ENCODE data around the gene MASP1. TPM values are rescaled to one million over a fixed set of nuclear protein-coding genes. Genes with fewer than 3 reads are reported as not detected.

MASP1 gene
- total and polyA plus RNA-seq, 2 experiments from 2014 or later = 1.6 to 3.0 TPM

DNA sequence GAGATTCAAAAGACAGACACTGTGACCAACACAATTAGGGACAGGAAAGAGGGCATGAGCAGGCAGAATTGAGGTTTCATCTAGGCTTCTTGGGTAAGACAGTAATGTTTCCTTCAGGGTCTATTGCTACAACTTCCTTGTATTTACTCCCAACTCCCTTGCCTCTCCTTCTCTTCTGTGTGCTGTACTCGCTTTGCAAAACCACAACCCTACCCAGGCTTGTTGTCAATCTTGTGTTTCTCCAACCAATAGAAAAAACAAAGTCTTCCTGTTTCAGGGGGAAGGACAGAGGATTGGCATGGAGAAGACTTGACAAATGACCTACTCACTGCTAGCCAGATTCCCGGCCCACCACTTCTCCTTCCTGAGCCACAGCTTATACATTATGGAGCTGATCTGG, 36.3 kb upstream of the MASP1 start:
- peaks cover 7% of the 10 kb centered on the region for H3K4me1 Mint-ChIP-seq
- Histone ChIP-seq H3K27me3 (ENCODE audit: insufficient read depth) (no peaks in the 10 kb centered on the region), H3F3A (replicated peaks; ENCODE audit: low read depth) (no peaks in the 10 kb centered on the region), H4K20me1 (replicated peaks; ENCODE audit: insufficient read depth) (no peaks in the 10 kb centered on the region), H3K4me2 (no peak overlapping the region), H3K9me2 (ENCODE audit: insufficient read depth) (peaks cover 22% of the 10 kb centered on the region), H3K36me3 (ENCODE audit: insufficient read depth) (no peaks in the 10 kb centered on the region), H3K79me2 (replicated peaks; ENCODE audit: insufficient read depth) (no peaks in the 10 kb centered on the region), H3K4me3 (no peak overlapping the region), H2AFZ (peak overlapping the region; percentile 78; the same call in 1 of the 2 replicates), H3K27ac (ENCODE audit: low read depth) (no peak overlapping the region), H3K4me1 (ENCODE audit: insufficient read depth) (peaks cover 5% of the 10 kb centered on the region)
- TF ChIP-seq ZNF114 (CRISPR knock-in tag; IDR thresholded peaks at IDR 0.05) (no peak), CREB1 (CRISPR knock-in tag; IDR thresholded peaks at IDR 0.05; ENCODE audit: low read depth) (no peak), POLR2AphosphoS5 (IDR thresholded peaks at IDR 0.05; ENCODE audit: low read depth) (no peak), NANOG (IDR thresholded peaks at IDR 0.05; ENCODE audit: borderline replicate concordance) (no peak), STAT1 (IDR thresholded peaks at IDR 0.05; ENCODE audit: unreplicated experiment) (no peak), EZH2 (IDR thresholded peaks at IDR 0.05; ENCODE audit: low read depth, unreplicated experiment) (no peak), ZNF331 (CRISPR knock-in tag; IDR thresholded peaks at IDR 0.05; ENCODE audit: low read depth) (no peak), JUNB (IDR thresholded peaks at IDR 0.05; ENCODE audit: unreplicated experiment) (no peak), EZH2phosphoT487 (IDR thresholded peaks at IDR 0.05; ENCODE audit: unreplicated experiment) (no peak)
- TF ChIP-seq, protein P1, sequence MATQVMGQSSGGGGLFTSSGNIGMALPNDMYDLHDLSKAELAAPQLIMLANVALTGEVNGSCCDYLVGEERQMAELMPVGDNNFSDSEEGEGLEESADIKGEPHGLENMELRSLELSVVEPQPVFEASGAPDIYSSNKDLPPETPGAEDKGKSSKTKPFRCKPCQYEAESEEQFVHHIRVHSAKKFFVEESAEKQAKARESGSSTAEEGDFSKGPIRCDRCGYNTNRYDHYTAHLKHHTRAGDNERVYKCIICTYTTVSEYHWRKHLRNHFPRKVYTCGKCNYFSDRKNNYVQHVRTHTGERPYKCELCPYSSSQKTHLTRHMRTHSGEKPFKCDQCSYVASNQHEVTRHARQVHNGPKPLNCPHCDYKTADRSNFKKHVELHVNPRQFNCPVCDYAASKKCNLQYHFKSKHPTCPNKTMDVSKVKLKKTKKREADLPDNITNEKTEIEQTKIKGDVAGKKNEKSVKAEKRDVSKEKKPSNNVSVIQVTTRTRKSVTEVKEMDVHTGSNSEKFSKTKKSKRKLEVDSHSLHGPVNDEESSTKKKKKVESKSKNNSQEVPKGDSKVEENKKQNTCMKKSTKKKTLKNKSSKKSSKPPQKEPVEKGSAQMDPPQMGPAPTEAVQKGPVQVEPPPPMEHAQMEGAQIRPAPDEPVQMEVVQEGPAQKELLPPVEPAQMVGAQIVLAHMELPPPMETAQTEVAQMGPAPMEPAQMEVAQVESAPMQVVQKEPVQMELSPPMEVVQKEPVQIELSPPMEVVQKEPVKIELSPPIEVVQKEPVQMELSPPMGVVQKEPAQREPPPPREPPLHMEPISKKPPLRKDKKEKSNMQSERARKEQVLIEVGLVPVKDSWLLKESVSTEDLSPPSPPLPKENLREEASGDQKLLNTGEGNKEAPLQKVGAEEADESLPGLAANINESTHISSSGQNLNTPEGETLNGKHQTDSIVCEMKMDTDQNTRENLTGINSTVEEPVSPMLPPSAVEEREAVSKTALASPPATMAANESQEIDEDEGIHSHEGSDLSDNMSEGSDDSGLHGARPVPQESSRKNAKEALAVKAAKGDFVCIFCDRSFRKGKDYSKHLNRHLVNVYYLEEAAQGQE (IDR thresholded peaks at IDR 0.05; ENCODE audit: unreplicated experiment) = no peak
- TF ChIP-seq, protein P2, sequence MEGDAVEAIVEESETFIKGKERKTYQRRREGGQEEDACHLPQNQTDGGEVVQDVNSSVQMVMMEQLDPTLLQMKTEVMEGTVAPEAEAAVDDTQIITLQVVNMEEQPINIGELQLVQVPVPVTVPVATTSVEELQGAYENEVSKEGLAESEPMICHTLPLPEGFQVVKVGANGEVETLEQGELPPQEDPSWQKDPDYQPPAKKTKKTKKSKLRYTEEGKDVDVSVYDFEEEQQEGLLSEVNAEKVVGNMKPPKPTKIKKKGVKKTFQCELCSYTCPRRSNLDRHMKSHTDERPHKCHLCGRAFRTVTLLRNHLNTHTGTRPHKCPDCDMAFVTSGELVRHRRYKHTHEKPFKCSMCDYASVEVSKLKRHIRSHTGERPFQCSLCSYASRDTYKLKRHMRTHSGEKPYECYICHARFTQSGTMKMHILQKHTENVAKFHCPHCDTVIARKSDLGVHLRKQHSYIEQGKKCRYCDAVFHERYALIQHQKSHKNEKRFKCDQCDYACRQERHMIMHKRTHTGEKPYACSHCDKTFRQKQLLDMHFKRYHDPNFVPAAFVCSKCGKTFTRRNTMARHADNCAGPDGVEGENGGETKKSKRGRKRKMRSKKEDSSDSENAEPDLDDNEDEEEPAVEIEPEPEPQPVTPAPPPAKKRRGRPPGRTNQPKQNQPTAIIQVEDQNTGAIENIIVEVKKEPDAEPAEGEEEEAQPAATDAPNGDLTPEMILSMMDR (conservative IDR thresholded peaks at IDR 0.05; ENCODE audit: low read depth in 2 of 2) = no peak
- TF ChIP-seq, protein P3, sequence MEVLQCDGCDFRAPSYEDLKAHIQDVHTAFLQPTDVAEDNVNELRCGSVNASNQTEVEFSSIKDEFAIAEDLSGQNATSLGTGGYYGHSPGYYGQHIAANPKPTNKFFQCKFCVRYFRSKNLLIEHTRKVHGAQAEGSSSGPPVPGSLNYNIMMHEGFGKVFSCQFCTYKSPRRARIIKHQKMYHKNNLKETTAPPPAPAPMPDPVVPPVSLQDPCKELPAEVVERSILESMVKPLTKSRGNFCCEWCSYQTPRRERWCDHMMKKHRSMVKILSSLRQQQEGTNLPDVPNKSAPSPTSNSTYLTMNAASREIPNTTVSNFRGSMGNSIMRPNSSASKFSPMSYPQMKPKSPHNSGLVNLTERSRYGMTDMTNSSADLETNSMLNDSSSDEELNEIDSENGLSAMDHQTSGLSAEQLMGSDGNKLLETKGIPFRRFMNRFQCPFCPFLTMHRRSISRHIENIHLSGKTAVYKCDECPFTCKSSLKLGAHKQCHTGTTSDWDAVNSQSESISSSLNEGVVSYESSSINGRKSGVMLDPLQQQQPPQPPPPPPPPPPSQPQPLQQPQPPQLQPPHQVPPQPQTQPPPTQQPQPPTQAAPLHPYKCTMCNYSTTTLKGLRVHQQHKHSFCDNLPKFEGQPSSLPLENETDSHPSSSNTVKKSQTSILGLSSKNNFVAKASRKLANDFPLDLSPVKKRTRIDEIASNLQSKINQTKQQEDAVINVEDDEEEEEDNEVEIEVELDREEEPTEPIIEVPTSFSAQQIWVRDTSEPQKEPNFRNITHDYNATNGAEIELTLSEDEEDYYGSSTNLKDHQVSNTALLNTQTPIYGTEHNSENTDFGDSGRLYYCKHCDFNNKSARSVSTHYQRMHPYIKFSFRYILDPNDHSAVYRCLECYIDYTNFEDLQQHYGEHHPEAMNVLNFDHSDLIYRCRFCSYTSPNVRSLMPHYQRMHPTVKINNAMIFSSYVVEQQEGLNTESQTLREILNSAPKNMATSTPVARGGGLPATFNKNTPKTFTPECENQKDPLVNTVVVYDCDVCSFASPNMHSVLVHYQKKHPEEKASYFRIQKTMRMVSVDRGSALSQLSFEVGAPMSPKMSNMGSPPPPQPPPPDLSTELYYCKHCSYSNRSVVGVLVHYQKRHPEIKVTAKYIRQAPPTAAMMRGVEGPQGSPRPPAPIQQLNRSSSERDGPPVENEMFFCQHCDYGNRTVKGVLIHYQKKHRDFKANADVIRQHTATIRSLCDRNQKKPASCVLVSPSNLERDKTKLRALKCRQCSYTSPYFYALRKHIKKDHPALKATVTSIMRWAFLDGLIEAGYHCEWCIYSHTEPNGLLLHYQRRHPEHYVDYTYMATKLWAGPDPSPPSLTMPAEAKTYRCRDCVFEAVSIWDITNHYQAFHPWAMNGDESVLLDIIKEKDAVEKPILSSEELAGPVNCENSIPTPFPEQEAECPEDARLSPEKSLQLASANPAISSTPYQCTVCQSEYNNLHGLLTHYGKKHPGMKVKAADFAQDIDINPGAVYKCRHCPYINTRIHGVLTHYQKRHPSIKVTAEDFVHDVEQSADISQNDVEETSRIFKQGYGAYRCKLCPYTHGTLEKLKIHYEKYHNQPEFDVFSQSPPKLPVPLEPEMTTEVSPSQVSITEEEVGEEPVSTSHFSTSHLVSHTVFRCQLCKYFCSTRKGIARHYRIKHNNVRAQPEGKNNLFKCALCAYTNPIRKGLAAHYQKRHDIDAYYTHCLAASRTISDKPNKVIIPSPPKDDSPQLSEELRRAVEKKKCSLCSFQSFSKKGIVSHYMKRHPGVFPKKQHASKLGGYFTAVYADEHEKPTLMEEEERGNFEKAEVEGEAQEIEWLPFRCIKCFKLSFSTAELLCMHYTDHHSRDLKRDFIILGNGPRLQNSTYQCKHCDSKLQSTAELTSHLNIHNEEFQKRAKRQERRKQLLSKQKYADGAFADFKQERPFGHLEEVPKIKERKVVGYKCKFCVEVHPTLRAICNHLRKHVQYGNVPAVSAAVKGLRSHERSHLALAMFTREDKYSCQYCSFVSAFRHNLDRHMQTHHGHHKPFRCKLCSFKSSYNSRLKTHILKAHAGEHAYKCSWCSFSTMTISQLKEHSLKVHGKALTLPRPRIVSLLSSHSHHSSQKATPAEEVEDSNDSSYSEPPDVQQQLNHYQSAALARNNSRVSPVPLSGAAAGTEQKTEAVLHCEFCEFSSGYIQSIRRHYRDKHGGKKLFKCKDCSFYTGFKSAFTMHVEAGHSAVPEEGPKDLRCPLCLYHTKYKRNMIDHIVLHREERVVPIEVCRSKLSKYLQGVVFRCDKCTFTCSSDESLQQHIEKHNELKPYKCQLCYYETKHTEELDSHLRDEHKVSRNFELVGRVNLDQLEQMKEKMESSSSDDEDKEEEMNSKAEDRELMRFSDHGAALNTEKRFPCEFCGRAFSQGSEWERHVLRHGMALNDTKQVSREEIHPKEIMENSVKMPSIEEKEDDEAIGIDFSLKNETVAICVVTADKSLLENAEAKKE (CRISPR knock-in tag; IDR thresholded peaks at IDR 0.05) = no peak
- TF ChIP-seq, protein P4, sequence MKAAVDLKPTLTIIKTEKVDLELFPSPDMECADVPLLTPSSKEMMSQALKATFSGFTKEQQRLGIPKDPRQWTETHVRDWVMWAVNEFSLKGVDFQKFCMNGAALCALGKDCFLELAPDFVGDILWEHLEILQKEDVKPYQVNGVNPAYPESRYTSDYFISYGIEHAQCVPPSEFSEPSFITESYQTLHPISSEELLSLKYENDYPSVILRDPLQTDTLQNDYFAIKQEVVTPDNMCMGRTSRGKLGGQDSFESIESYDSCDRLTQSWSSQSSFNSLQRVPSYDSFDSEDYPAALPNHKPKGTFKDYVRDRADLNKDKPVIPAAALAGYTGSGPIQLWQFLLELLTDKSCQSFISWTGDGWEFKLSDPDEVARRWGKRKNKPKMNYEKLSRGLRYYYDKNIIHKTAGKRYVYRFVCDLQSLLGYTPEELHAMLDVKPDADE (IDR thresholded peaks at IDR 0.05) = no peak
- ATAC-seq (no peak), DNase-seq (ENCODE audit: low spot score) (no peak)
- no peaks in the 10 kb centered on the region for H3K36me3 Mint-ChIP-seq (ENCODE audit: low read depth)
- no peaks in the 10 kb centered on the region for H3K27me3 Mint-ChIP-seq (ENCODE audit: insufficient read depth, low read depth, poor library complexity)
- no peaks in the 10 kb centered on the region for H3K9me3 Mint-ChIP-seq
- no peak overlapping the region for H3K4me3 Mint-ChIP-seq
- no peak overlapping the region for H3K27ac Mint-ChIP-seq
